Neuronal stem cell (in vitro differentiated cells): Measurements from ENCODE around the gene MN1.
A peak's percentile ranks its signal among the peaks of the same experiment; 100 is the strongest.

Experiments
- DNase-seq: peaks from one replicate; pipeline ENCODE4 v3.0.0-alpha.2; 2013; ENCODE audit warnings: low spot score
- H2AFZ ChIP-seq: one replicate; pipeline ENCODE4 v1.6.1; 2013; ENCODE audit warnings: mild to moderate bottlenecking, low read length, inconsistent platforms
- H2AK5ac ChIP-seq: 2 replicates; pipeline ENCODE4 v1.6.1; 2013; ENCODE audit warnings: low read depth, mild to moderate bottlenecking, inconsistent platforms, low read length, moderate library complexity, mixed read lengths
- H2BK120ac ChIP-seq: 2 replicates; pipeline ENCODE4 v1.6.1; 2013; ENCODE audit warnings: low read depth, mild to moderate bottlenecking, inconsistent platforms, low read length, moderate library complexity, mixed read lengths
- H2BK12ac ChIP-seq: one replicate; pipeline ENCODE4 v1.6.1; 2013; ENCODE audit warnings: low read length, inconsistent platforms
- H2BK15ac ChIP-seq: 2 replicates; pipeline ENCODE4 v1.6.1; 2013; ENCODE audit warnings: mild to moderate bottlenecking, low read length, inconsistent platforms, mixed read lengths
- H2BK5ac ChIP-seq: one replicate; pipeline ENCODE4 v1.6.1; 2013; ENCODE audit warnings: inconsistent platforms, mild to moderate bottlenecking, low read length, moderate library complexity
- H3K14ac ChIP-seq: one replicate; pipeline ENCODE4 v1.6.1; 2013; ENCODE audit warnings: low read length, inconsistent platforms
- H3K18ac ChIP-seq: 2 replicates; pipeline ENCODE4 v1.6.1; 2013; ENCODE audit warnings: low read length, inconsistent platforms
- H3K23ac ChIP-seq: 2 replicates; pipeline ENCODE4 v1.6.1; 2013; ENCODE audit warnings: low read depth, mild to moderate bottlenecking, mixed read lengths, low read length, inconsistent platforms; ENCODE audit not compliant: poor library complexity
- H3K27ac ChIP-seq: replicated peaks from 3 replicates; pipeline ENCODE4 v1.5.1; 2013; ENCODE audit warnings: low read length, inconsistent platforms
- H3K27me3 ChIP-seq, 3 experiments: 2 replicates each; pipeline ENCODE4 v1.6.1; 2013; ENCODE audit warnings: low read length in 3 of 3, mild to moderate bottlenecking in 2 of 3, inconsistent platforms in 1 of 3, low read depth in 1 of 3, mixed read lengths in 1 of 3, moderate library complexity in 1 of 3; ENCODE audit not compliant: control insufficient read depth in 3 of 3, insufficient read depth in 3 of 3
- H3K36me3 ChIP-seq, 2 donors: replicated peaks in 1 of 2; 2 replicates each; pipeline ENCODE4 v1.6.1; 2013; ENCODE audit warnings: low read length in 2 of 2; ENCODE audit not compliant: control insufficient read depth in 2 of 2, insufficient read depth in 2 of 2
- H3K4ac ChIP-seq: 2 replicates; pipeline ENCODE4 v1.6.1; 2013; ENCODE audit warnings: inconsistent platforms, mild to moderate bottlenecking, low read length, moderate library complexity
- H3K4me1 ChIP-seq, 2 donors: 1 replicate in 1 of 2; 2 replicates in 1 of 2; pipeline ENCODE4 v1.6.1; 2013; ENCODE audit warnings: low read length in 2 of 2, low read depth in 1 of 2; ENCODE audit not compliant: control insufficient read depth in 2 of 2, insufficient read depth in 1 of 2
- H3K4me2 ChIP-seq: one replicate; pipeline ENCODE4 v1.6.1; 2013; ENCODE audit warnings: mild to moderate bottlenecking, low read length, inconsistent platforms; ENCODE audit not compliant: insufficient read depth, poor library complexity, severe bottlenecking
- H3K4me3 ChIP-seq, 2 donors: 2 replicates each; pipeline ENCODE4 v1.5.1; 2013; ENCODE audit warnings: low read length in 2 of 2, mild to moderate bottlenecking in 2 of 2, inconsistent platforms in 1 of 2, moderate library complexity in 1 of 2
- H3K79me1 ChIP-seq: one replicate; pipeline ENCODE4 v1.6.1; 2013; ENCODE audit warnings: low read depth, mild to moderate bottlenecking, inconsistent platforms, low read length, moderate library complexity
- H3K9ac ChIP-seq: one replicate; pipeline ENCODE4 v1.6.1; 2013; ENCODE audit warnings: mild to moderate bottlenecking, low read depth, low read length, inconsistent platforms; ENCODE audit not compliant: poor library complexity
- H3K9me3 ChIP-seq, 2 donors: replicated peaks in 1 of 2; 2 replicates each; pipeline versions ENCODE3 to v1.6.1; 2013; ENCODE audit warnings: low read length in 2 of 2, mild to moderate bottlenecking in 2 of 2, inconsistent platforms in 1 of 2, low read depth in 1 of 2, mixed read lengths in 1 of 2, moderate library complexity in 1 of 2; ENCODE audit not compliant: control insufficient read depth in 2 of 2, insufficient read depth in 1 of 2
- H4K8ac ChIP-seq: one replicate; pipeline ENCODE4 v1.6.1; 2013; ENCODE audit warnings: low read depth, mild to moderate bottlenecking, inconsistent platforms, low read length, moderate library complexity
- H4K91ac ChIP-seq: one replicate; pipeline ENCODE4 v1.6.1; 2013; ENCODE audit warnings: low read length, low read depth, mild to moderate bottlenecking, inconsistent platforms; ENCODE audit not compliant: poor library complexity
- whole genome bisulfite sequencing, 2 donors: extraction: QIAGEN DNeasy Blood & Tissue Kit; methylation state at CpG; one replicate each; pipeline ENCODE4 v1.1.7; 2013; ENCODE audit warnings: missing lambda C conversion rate in 2 of 2, mixed read lengths in 1 of 2; ENCODE audit not compliant: insufficient read length in 2 of 2, insufficient replicate concordance in 1 of 2; ENCODE audit errors: extremely low coverage in 2 of 2; 5-methylcytosine and 5-hydroxymethylcytosine counted together

The MN1 gene

GRCh38 chr22:27799015-27799826 is 2.3 kb downstream of the MN1 start:
- peak overlapping the region; percentile 89 for H3K9ac ChIP-seq
- H2BK120ac ChIP-seq, result peak overlapping the region; percentile 99
- H3K4me1 ChIP-seq, result peaks cover 33 to 38% of the 10 kb centered on the region in 2 donors
- no peaks in the 10 kb centered on the region for H3K27me3 ChIP-seq
- H3K4me3 ChIP-seq, result peak overlapping the region; percentile 92 to 95
- H4K91ac ChIP-seq, result peak overlapping the region; percentile 30
- H3K4me2 ChIP-seq, result peak overlapping the region; percentile 95
- H2BK12ac ChIP-seq, result peak overlapping the region; percentile 90
- peak overlapping the region; percentile 23 for H3K4ac ChIP-seq
- H4K8ac ChIP-seq, result peak overlapping the region; percentile 92
- H2BK15ac ChIP-seq, result peak overlapping the region; percentile 89
- peak overlapping the region; percentile 97 for H2BK5ac ChIP-seq
- peak overlapping the region; percentile 100 for H2AK5ac ChIP-seq
- no peak overlapping the region for H2AFZ ChIP-seq
- no peak overlapping the region for H3K27ac ChIP-seq
- no peaks in the 10 kb centered on the region for H3K9me3 ChIP-seq
- H3K36me3 ChIP-seq, result peaks cover 6 to 60% of the 10 kb centered on the region in 2 donors
- H3K14ac ChIP-seq, result peak overlapping the region; percentile 90
- WGBS, 2 donors, result no CpG with 5 or more reads among the region's 62 CpGs
- peak overlapping the region; percentile 93 for H3K23ac ChIP-seq
- peak overlapping the region; percentile 100 for H3K18ac ChIP-seq
- H3K79me1 ChIP-seq, result peaks cover 20% of the 10 kb centered on the region
- no peak for DNase-seq

- Histone ChIP-seq H2BK120ac (peak overlapping the region; percentile 98), H3K4ac (peak overlapping the region; percentile 76), H3K23ac (peak overlapping the region; percentile 93), H3K4me2 (peak overlapping the region; percentile 95), H4K8ac (peak overlapping the region; percentile 92), H4K91ac (peak overlapping the region; percentile 72), H3K36me3 (peaks cover 7 to 67% of the 10 kb centered on the region in 2 donors), H3K4me1 (peaks cover 34 to 39% of the 10 kb centered on the region in 2 donors), H3K79me1 (peaks cover 20% of the 10 kb centered on the region), H3K4me3 (peak overlapping the region; percentile 7 to 95), H2BK12ac (peak overlapping the region; percentile 90), H3K9me3 (no peaks in the 10 kb centered on the region), H3K27ac (no peak overlapping the region), H2BK5ac (peak overlapping the region; percentile 93), H2AFZ (no peak overlapping the region), H2BK15ac (peak overlapping the region; percentile 89), H3K9ac (peak overlapping the region; percentile 89), H2AK5ac (peak overlapping the region; percentile 100), H3K27me3 (no peaks in the 10 kb centered on the region), H3K18ac (peak overlapping the region; percentile 100), H3K14ac (peak overlapping the region; percentile 71)
- DNase-seq, result no peak
- no CpG with 5 or more reads among the region's 44 CpGs for WGBS, 2 donors
Observed at GRCh38 chr22:27798511-27799014, 3.0 kb downstream of the MN1 start.

GRCh38 chr22:27797520-27798391 is 3.8 kb downstream of the MN1 start:
- Histone ChIP-seq H3K9ac (peak overlapping the region; percentile 83), H2BK120ac (peak overlapping the region; percentile 98), H3K27me3 (no peaks in the 10 kb centered on the region), H3K4ac (peak overlapping the region; percentile 53), H3K79me1 (peaks cover 20% of the 10 kb centered on the region), H3K36me3 (peaks cover 8 to 75% of the 10 kb centered on the region in 2 donors), H3K18ac (peak overlapping the region; percentile 100), H2BK15ac (peak overlapping the region; percentile 89), H3K4me3 (peak overlapping the region; percentile 7 to 95), H3K27ac (no peak overlapping the region), H2BK5ac (peak overlapping the region; percentile 93), H3K4me2 (peak overlapping the region; percentile 95), H3K14ac (peak overlapping the region; percentile 92), H3K4me1 (peaks cover 36 to 38% of the 10 kb centered on the region in 2 donors), H2AFZ (no peak overlapping the region), H2AK5ac (peak overlapping the region; percentile 100), H2BK12ac (peak overlapping the region; percentile 97), H3K9me3 (no peaks in the 10 kb centered on the region), H4K8ac (no peak overlapping the region), H3K23ac (peak overlapping the region; percentile 93), H4K91ac (no peak overlapping the region)
- WGBS, 2 donors, result no CpG with 5 or more reads among the region's 86 CpGs
- no peak for DNase-seq
